H1 (cell line): ENCODE data around the gene PRG3.

ENCODE experiments used
- BACH1 ChIP-seq: IDR thresholded peaks from 2 replicates; pipeline ENCODE4 v1.6.1; 2012; ENCODE audit warnings: low read length, improper control_type of control experiment
- KDM5A ChIP-seq: fragments of 200-600 bp; IDR thresholded peaks from 2 replicates; pipeline ENCODE4 v1.7.1; 2012; ENCODE audit warnings: mild to moderate bottlenecking, low read length, inconsistent platforms, mixed read lengths
- TAF1 ChIP-seq: IDR thresholded peaks from 2 replicates; pipeline ENCODE4 v1.6.1; 2011; ENCODE audit warnings: mild to moderate bottlenecking, low read depth, low read length
- YY1 ChIP-seq: IDR thresholded peaks from 2 replicates; pipeline ENCODE4 v1.6.1; 2011; ENCODE audit warnings: low read depth, mild to moderate bottlenecking, low read length

DNA sequence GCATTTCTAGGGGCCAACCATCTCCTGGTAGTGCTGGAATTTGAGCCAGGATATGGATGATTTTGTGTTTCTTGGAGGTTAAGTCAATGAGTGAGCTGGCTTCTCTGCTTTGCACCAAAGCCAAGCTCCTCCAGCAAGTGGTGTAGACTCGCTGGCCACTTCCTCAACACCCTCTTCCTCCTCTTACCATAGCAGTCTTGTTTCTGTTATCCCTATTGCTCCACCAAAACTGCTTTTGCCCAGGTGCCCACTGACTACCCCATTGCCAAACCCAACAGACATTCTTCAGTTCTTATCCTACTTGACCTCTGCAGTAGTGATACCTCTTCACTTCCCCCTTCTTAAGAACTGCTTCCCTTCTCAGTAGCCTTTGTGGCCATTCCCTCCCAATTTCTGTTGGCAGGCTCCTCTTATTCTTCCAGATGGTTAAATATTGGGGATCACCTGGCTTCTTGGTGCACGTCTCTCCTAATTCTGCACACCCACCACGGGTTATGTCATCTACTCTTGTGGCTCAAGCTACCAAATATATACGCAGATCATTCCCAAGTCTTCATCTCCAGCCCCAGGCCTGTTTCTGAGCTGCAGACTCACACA lies 16.5 kb upstream of the PRG3 start:
- no peak for TF ChIP-seq BACH1
- TF ChIP-seq TAF1: no peak
- no peak for TF ChIP-seq YY1
- no peak for TF ChIP-seq KDM5A
